Inflammatory macrophage treated with lipopolysaccharide for 4 hours (primary cell): ENCODE data around the gene PRSS53.

Experiments
- DNase-seq: peaks from one replicate; pipeline ENCODE4 v3.0.0-alpha.2; 2020

PRSS53 gene

GRCh38 chr16:31093132-31093703 is 4.5 kb upstream of the PRSS53 start:
- DNase-seq, result peak; percentile 13

- no peak for DNase-seq
These were observed 3.6 kb upstream of the PRSS53 start for GRCh38 chr16:31092330-31092729.

- no peak for DNase-seq
These were observed 1.8 kb upstream of the PRSS53 start for GRCh38 chr16:31090540-31090939.

GRCh38 chr16:31089199-31089598 is 456 bp upstream of the PRSS53 start:
- DNase-seq, result no peak

- DNase-seq, result no peak
These were observed 772 bp downstream of the PRSS53 start for GRCh38 chr16:31087971-31088370.

GRCh38 chr16:31087481-31087880 is 1.3 kb downstream of the PRSS53 start:
- no peak for DNase-seq

GRCh38 chr16:31086629-31086906 is 2.2 kb downstream of the PRSS53 start:
- DNase-seq, result no peak

GRCh38 chr16:31085873-31086628 is 2.7 kb downstream of the PRSS53 start:
- DNase-seq, result no peak

- no peak for DNase-seq
These were observed 3.3 kb downstream of the PRSS53 start for GRCh38 chr16:31085411-31085810.

- no peak for DNase-seq
These were observed 4.0 kb downstream of the PRSS53 start for GRCh38 chr16:31084584-31085302.

- DNase-seq, result no peak
These were observed 4.8 kb downstream of the PRSS53 start for GRCh38 chr16:31083981-31084380.

GRCh38 chr16:31083556-31083955 is 5.2 kb downstream of the PRSS53 start:
- no peak for DNase-seq

- DNase-seq, result no peak
These were observed 5.7 kb downstream of the PRSS53 start for GRCh38 chr16:31083081-31083480.

GRCh38 chr16:31082368-31083045 is 6.2 kb downstream of the PRSS53 start:
- DNase-seq, result no peak

- peak; percentile 17 for DNase-seq
These were observed 7.1 kb downstream of the PRSS53 start for GRCh38 chr16:31081428-31082351.

GRCh38 chr16:31080756-31081419 is 7.9 kb downstream of the PRSS53 start:
- DNase-seq, result no peak

- no peak for DNase-seq
These were observed 8.6 kb downstream of the PRSS53 start for GRCh38 chr16:31080035-31080629.

- DNase-seq, result peak; percentile 12
These were observed 9.3 kb downstream of the PRSS53 start for GRCh38 chr16:31079342-31079944.

GRCh38 chr16:31078597-31079341 is 10.0 kb downstream of the PRSS53 start:
- DNase-seq, result no peak
